ENCODE data around the gene CCNA2. TPM values are rescaled to one million over a fixed set of nuclear protein-coding genes. Genes with fewer than 3 reads are reported as not detected.

The CCNA2 gene
- total RNA-seq, 1 donor from 2014 or later = 73.4 TPM

- Mint-ChIP-seq H3K27me3 (peaks cover 39% of the 10 kb centered on the region), H3K9me3 (peaks cover 10% of the 10 kb centered on the region), H3K36me3 (ENCODE audit: low read depth) (no peaks in the 10 kb centered on the region), H3K4me3 (no peak overlapping the region), H3K4me1 (no peaks in the 10 kb centered on the region), H3K27ac (no peak overlapping the region)
- intact Hi-C loops (cut with micrococcal nuclease) = no loop called here
- DNase-seq = no peak
Measured at GRCh38 chr4:121778991-121779628, 44.6 kb downstream of the CCNA2 start.

- DNase-seq = no peak
- H3K36me3 Mint-ChIP-seq (ENCODE audit: low read depth) = no peaks in the 10 kb centered on the region
- H3K4me1 Mint-ChIP-seq = no peaks in the 10 kb centered on the region
- intact Hi-C loops (cut with micrococcal nuclease) = no loop called here
- H3K4me3 Mint-ChIP-seq = no peak overlapping the region
- H3K27me3 Mint-ChIP-seq = peaks cover 36% of the 10 kb centered on the region
- peaks cover 5% of the 10 kb centered on the region for H3K9me3 Mint-ChIP-seq
- no peak overlapping the region for H3K27ac Mint-ChIP-seq
Measured at GRCh38 chr4:121777625-121778024, 46.1 kb downstream of the CCNA2 start.

GRCh38 chr4:121776610-121777401, 46.9 kb downstream of the CCNA2 start:
- Mint-ChIP-seq H3K36me3 (ENCODE audit: low read depth) (no peaks in the 10 kb centered on the region), H3K4me3 (no peak overlapping the region), H3K4me1 (no peaks in the 10 kb centered on the region), H3K27ac (no peak overlapping the region), H3K9me3 (peaks cover 5% of the 10 kb centered on the region), H3K27me3 (peaks cover 41% of the 10 kb centered on the region)
- intact Hi-C loops (cut with micrococcal nuclease) = no loop called here
- DNase-seq = no peak

GRCh38 chr4:121773883-121774282, 49.8 kb downstream of the CCNA2 start:
- no peak for DNase-seq
- intact Hi-C loops (cut with micrococcal nuclease) = no loop called here
- no peak overlapping the region for H3K4me3 Mint-ChIP-seq
- H3K4me1 Mint-ChIP-seq = no peaks in the 10 kb centered on the region
- H3K27me3 Mint-ChIP-seq = peaks cover 46% of the 10 kb centered on the region
- H3K36me3 Mint-ChIP-seq (ENCODE audit: low read depth) = no peaks in the 10 kb centered on the region
- H3K27ac Mint-ChIP-seq = no peak overlapping the region
- no peaks in the 10 kb centered on the region for H3K9me3 Mint-ChIP-seq

- H3K27me3 Mint-ChIP-seq = peaks cover 50% of the 10 kb centered on the region
- no peaks in the 10 kb centered on the region for H3K4me1 Mint-ChIP-seq
- DNase-seq = no peak
- intact Hi-C loops (cut with micrococcal nuclease) = no loop called here
- H3K27ac Mint-ChIP-seq = no peak overlapping the region
- H3K4me3 Mint-ChIP-seq = no peak overlapping the region
- H3K9me3 Mint-ChIP-seq = no peaks in the 10 kb centered on the region
- no peaks in the 10 kb centered on the region for H3K36me3 Mint-ChIP-seq (ENCODE audit: low read depth)
Measured at GRCh38 chr4:121771869-121772268, 51.8 kb downstream of the CCNA2 start.

- H3K4me3 Mint-ChIP-seq = no peak overlapping the region
- H3K27me3 Mint-ChIP-seq = peaks cover 67% of the 10 kb centered on the region
- H3K4me1 Mint-ChIP-seq = peaks cover 4% of the 10 kb centered on the region
- intact Hi-C loops (cut with micrococcal nuclease) = no loop called here
- no peak overlapping the region for H3K27ac Mint-ChIP-seq
- peaks cover 2% of the 10 kb centered on the region for H3K36me3 Mint-ChIP-seq (ENCODE audit: low read depth)
- no peaks in the 10 kb centered on the region for H3K9me3 Mint-ChIP-seq
- no peak for DNase-seq
Measured at GRCh38 chr4:121769341-121769740, 54.3 kb downstream of the CCNA2 start.

GRCh38 chr4:121767166-121767565, 56.5 kb downstream of the CCNA2 start:
- Mint-ChIP-seq H3K27ac (no peak overlapping the region), H3K27me3 (peaks cover 74% of the 10 kb centered on the region), H3K4me3 (no peak overlapping the region), H3K36me3 (ENCODE audit: low read depth) (peaks cover 2% of the 10 kb centered on the region), H3K9me3 (no peaks in the 10 kb centered on the region), H3K4me1 (peaks cover 4% of the 10 kb centered on the region)
- no peak for DNase-seq
- intact Hi-C loops (cut with micrococcal nuclease) = no loop called here

Other genes starting within 250 kb of the CCNA2 start
- gene ANXA5, start 126.9 kb downstream of the CCNA2 start, total RNA-seq = 107 TPM in 2 replicates
- not detected in 2 replicates for gene SMIM43, start 58.7 kb downstream of the CCNA2 start, total RNA-seq
- 76.9 and 78.8 TPM in 2 replicates for gene EXOSC9, start 22.6 kb downstream of the CCNA2 start, total RNA-seq
- gene BBS7, start 46.6 kb upstream of the CCNA2 start, total RNA-seq = 18.3 and 18.7 TPM in 2 replicates
- 2.7 and 3.1 TPM in 2 replicates for gene TRPC3, start 128.2 kb upstream of the CCNA2 start, total RNA-seq